ENCODE results near the gene B4GALNT3. TPM values are rescaled to one million over a fixed set of nuclear protein-coding genes. Genes with fewer than 3 reads are reported as not detected.

The B4GALNT3 gene
- total RNA-seq, 3 donors from 2014 or later (not counting 1 experiment from before 2014, with no cell fraction given) = 0.93 to 4.2 TPM; not detected in 1

- Histone ChIP-seq H3K27ac (ENCODE audit: low read length) (no peak overlapping the region), H3K36me3 (ENCODE audit: control insufficient read depth, insufficient read depth, low read length) (no peaks in the 10 kb centered on the region), H3K9me3 (ENCODE audit: control insufficient read depth, insufficient read depth, low read length) (no peaks in the 10 kb centered on the region), H3K4me3 (ENCODE audit: low read length) (no peak overlapping the region), H3K4me1 (ENCODE audit: control insufficient read depth, insufficient read depth, low read length) (peaks cover 49% of the 10 kb centered on the region), H3K27me3 (ENCODE audit: control insufficient read depth, insufficient read depth, low read length) (no peaks in the 10 kb centered on the region)
- peak overlapping the region in 1 of 2 donors; percentile 87 for H3K27ac Mint-ChIP-seq
- H3K4me3 Mint-ChIP-seq = no peak overlapping the region
- H3K27me3 Mint-ChIP-seq (ENCODE audit: low read depth in 2 of 2) = no peaks in the 10 kb centered on the region
- WGBS (ENCODE audit: insufficient coverage) = 88% methylated on average over 16 of the region's 19 CpGs
- no peaks in the 10 kb centered on the region for H3K9me3 Mint-ChIP-seq
- DNase-seq (peak in 1 of 2 donors; percentile 39), ATAC-seq (no peak)
- H3K36me3 Mint-ChIP-seq = no peaks in the 10 kb centered on the region
- peaks cover 39 to 86% of the 10 kb centered on the region in 2 donors for H3K4me1 Mint-ChIP-seq
- TF ChIP-seq CTCF (IDR thresholded peaks at IDR 0.05) = no peak
- intact Hi-C loops (cut with micrococcal nuclease) = loop anchor here (5.0 kb wide), 1 partner anchor 386 kb away; the partner anchor contains the start of gene RAD52
These were observed 101.1 kb downstream of the B4GALNT3 start for GRCh38 chr12:560691-561390.

GRCh38 chr12:561391-561705 lies 101.6 kb downstream of the B4GALNT3 start:
- Histone ChIP-seq H3K27me3 (ENCODE audit: control insufficient read depth, insufficient read depth, low read length) (no peaks in the 10 kb centered on the region), H3K4me1 (ENCODE audit: control insufficient read depth, insufficient read depth, low read length) (peaks cover 54% of the 10 kb centered on the region), H3K36me3 (ENCODE audit: control insufficient read depth, insufficient read depth, low read length) (no peaks in the 10 kb centered on the region), H3K4me3 (ENCODE audit: low read length) (no peak overlapping the region), H3K27ac (ENCODE audit: low read length) (peak overlapping the region; percentile 76), H3K9me3 (ENCODE audit: control insufficient read depth, insufficient read depth, low read length) (no peaks in the 10 kb centered on the region)
- no peaks in the 10 kb centered on the region for H3K9me3 Mint-ChIP-seq
- H3K27me3 Mint-ChIP-seq (ENCODE audit: low read depth in 2 of 2) = no peaks in the 10 kb centered on the region
- peak overlapping the region; percentile 37 for H3K4me3 Mint-ChIP-seq
- no peak for ATAC-seq
- peak overlapping the region in 1 of 2 donors; percentile 87 for H3K27ac Mint-ChIP-seq
- no peak for DNase-seq
- intact Hi-C loops (cut with micrococcal nuclease) = loop anchor here (5.0 kb wide), 1 partner anchor 386 kb away; the partner anchor contains the start of gene RAD52
- no peak for TF ChIP-seq CTCF (IDR thresholded peaks at IDR 0.05)
- WGBS (ENCODE audit: insufficient coverage) = 92% methylated on average over 14 of the region's 14 CpGs
- H3K36me3 Mint-ChIP-seq = no peaks in the 10 kb centered on the region
- peaks cover 44 to 87% of the 10 kb centered on the region in 2 donors for H3K4me1 Mint-ChIP-seq

- no peaks in the 10 kb centered on the region for H3K27me3 Mint-ChIP-seq (ENCODE audit: low read depth in 2 of 2)
- H3K36me3 Mint-ChIP-seq = no peaks in the 10 kb centered on the region
- intact Hi-C loops (cut with micrococcal nuclease) = loop anchor here (5.0 kb wide), 1 partner anchor 385 kb away; the partner anchor contains the start of gene RAD52
- H3K36me3 ChIP-seq (ENCODE audit: control insufficient read depth, insufficient read depth, low read length) = no peaks in the 10 kb centered on the region
- H3K9me3 Mint-ChIP-seq = no peaks in the 10 kb centered on the region
- 51% methylated on average over 19 of the region's 19 CpGs for WGBS (ENCODE audit: insufficient coverage)
- H3K27ac ChIP-seq (ENCODE audit: low read length) = peak overlapping the region; percentile 76
- H3K4me1 ChIP-seq (ENCODE audit: control insufficient read depth, insufficient read depth, low read length) = peaks cover 59% of the 10 kb centered on the region
- H3K27me3 ChIP-seq (ENCODE audit: control insufficient read depth, insufficient read depth, low read length) = no peaks in the 10 kb centered on the region
- no peak for DNase-seq
- peaks cover 50 to 87% of the 10 kb centered on the region in 2 donors for H3K4me1 Mint-ChIP-seq
- H3K9me3 ChIP-seq (ENCODE audit: control insufficient read depth, insufficient read depth, low read length) = no peaks in the 10 kb centered on the region
- ATAC-seq = peak; percentile 1 to 36 (median 2)
- no peak overlapping the region for H3K4me3 ChIP-seq (ENCODE audit: low read length)
- no peak for TF ChIP-seq CTCF (IDR thresholded peaks at IDR 0.05)
- H3K27ac Mint-ChIP-seq = peak overlapping the region; percentile 87 to 90
- H3K4me3 Mint-ChIP-seq = peak overlapping the region; percentile 84
These were observed 102.3 kb downstream of the B4GALNT3 start for GRCh38 chr12:561908-562593.

Data from natural killer cell (primary cell).